ENCODE measurements around the gene ZC2HC1B.
"Not testable (repeated sequence)": the region's sequence is repeated elsewhere in the genome, so short reads cannot be mapped to it uniquely, and the experiment has no call there.

- TF ChIP-seq CTCF (IDR thresholded peaks at IDR 0.05 in 2 of 3, conservative IDR thresholded peaks at IDR 0.05 in 1 of 3; ENCODE audit: borderline replicate concordance in 1 of 3, insufficient read depth in 1 of 3, low read depth in 2 of 3, low read length in 2 of 3); EZH2 (IDR thresholded peaks at IDR 0.05); POLR2AphosphoS5 (IDR thresholded peaks at IDR 0.05; ENCODE audit: low read depth, low read length); MAX (IDR thresholded peaks at IDR 0.05); SRF (IDR thresholded peaks at IDR 0.05; ENCODE audit: low read depth); YY1 (IDR thresholded peaks at IDR 0.05; ENCODE audit: extremely low read depth, insufficient replicate concordance, low read depth, low read length): not testable (repeated sequence)
Measured at GRCh38 chr6:143873600-143873999, 9.3 kb downstream of the ZC2HC1B start.
